Lung (tissue), 12 donors: ENCODE results near the gene RSPRY1. TPM values are rescaled to one million over a fixed set of nuclear protein-coding genes. Genes with fewer than 3 reads are reported as not detected.

Experiments
- ATAC-seq: fragments of 200-7000 bp; cut with Tn5 transposase; one replicate; pipeline ENCODE4 v1.9.1; 2020; ENCODE audit warnings: moderate number of reproducible peaks; ENCODE audit not compliant: insufficient read depth, low FRiP score
- DNase-seq, 3 donors: peaks; one replicate each; pipeline ENCODE4 v3.0.0-alpha.2; 2013 to 2017
- H3K27ac ChIP-seq, 2 donors: one replicate each; pipeline ENCODE4 v1.5.1; 2013; ENCODE audit warnings: mild to moderate bottlenecking in 2 of 2, moderate library complexity in 2 of 2, control low read depth in 1 of 2, inconsistent platforms in 1 of 2, low read depth in 1 of 2, low read length in 1 of 2
- H3K27me3 ChIP-seq, 3 donors: one replicate each; pipeline ENCODE4 v1.5.1; 2013; ENCODE audit warnings: low read length in 2 of 3; ENCODE audit not compliant: control insufficient read depth in 3 of 3, insufficient read depth in 3 of 3
- H3K36me3 ChIP-seq, 4 donors: one replicate each; pipeline ENCODE4 v1.5.1; 2013; ENCODE audit warnings: low read length in 4 of 4, mild to moderate bottlenecking in 1 of 4, moderate library complexity in 1 of 4; ENCODE audit not compliant: control insufficient read depth in 4 of 4, insufficient read depth in 4 of 4
- H3K4me1 ChIP-seq, 5 donors: one replicate each; pipeline ENCODE4 v1.5.1; 2013; ENCODE audit warnings: low read length in 5 of 5, mild to moderate bottlenecking in 2 of 5, moderate library complexity in 1 of 5; ENCODE audit not compliant: control insufficient read depth in 5 of 5, insufficient read depth in 5 of 5
- H3K4me3 ChIP-seq: one replicate; pipeline ENCODE4 v1.5.1; 2013; ENCODE audit warnings: mild to moderate bottlenecking, control low read depth, moderate library complexity
- H3K9ac ChIP-seq, 2 donors: one replicate each; pipeline ENCODE4 v1.5.1; 2013; ENCODE audit warnings: low read length in 2 of 2, control low read depth in 1 of 2; ENCODE audit not compliant: insufficient read depth in 1 of 2
- H3K9me3 ChIP-seq, 4 donors: one replicate each; pipeline ENCODE4 v1.5.1; 2013; ENCODE audit warnings: low read length in 3 of 4, mild to moderate bottlenecking in 1 of 4, moderate library complexity in 1 of 4; ENCODE audit not compliant: control insufficient read depth in 4 of 4, insufficient read depth in 3 of 4
- WGBS, 2 donors: extraction: QIAGEN DNeasy Blood & Tissue Kit; methylation state at CpG; one replicate each; pipeline ENCODE4 v1.1.7; 2013; 5-methylcytosine and 5-hydroxymethylcytosine counted together
- polyA plus RNA-seq, 2 donors: library from polyadenylated mRNA; stranded (reverse); fragments of 200-250 nt; gene quantifications; one replicate each; pipeline ENCODE4 v1.2.1, GENCODE V29; 2013
- total RNA-seq, 2 donors: library from RNA; depleted of rRNA in 1 of 2; stranded (reverse); fragments of >200 nt in 1 of 2; gene quantifications; one replicate each; pipeline ENCODE4 v1.2.1, GENCODE V29; 2014 to 2021
- TF ChIP-seq, protein P1 (sequence below): IDR thresholded peaks from 2 replicates; pipeline ENCODE4 v1.5.1; 2012; ENCODE audit warnings: mild to moderate bottlenecking; ENCODE audit errors: control extremely low read depth, extremely low read depth
- donor health status: control.
- donor health status: control.
- donor health status: Bipolar disorder and iron deficiency.
- donor health status: healthy.
- donor health status: DM: yes; HTN: yes; CAD: no.

The RSPRY1 gene
- total and polyA plus RNA-seq, 4 donors, result 10.5 to 71.7 (median 25.2) TPM

DNA sequence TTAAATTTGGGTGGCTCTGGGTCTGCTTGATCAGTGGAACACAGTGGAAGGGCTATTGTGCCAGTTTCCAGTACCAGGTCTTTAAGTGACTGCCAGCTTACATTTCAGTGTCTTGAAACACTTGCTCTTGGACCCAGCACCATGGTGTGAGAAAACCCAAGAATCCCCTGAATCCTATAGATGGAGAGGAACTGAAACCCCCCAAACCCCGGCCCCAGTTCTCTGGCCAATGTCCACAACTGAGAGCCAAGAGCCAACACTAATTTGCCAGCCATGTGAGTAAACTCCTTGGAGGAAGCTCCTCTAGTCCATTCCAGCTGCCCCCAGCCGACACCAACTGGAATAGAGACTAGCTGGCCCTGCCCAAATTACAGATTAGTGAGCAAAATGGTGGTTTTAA lies 56.5 kb downstream of the RSPRY1 start:
- no peak overlapping the region for H3K27ac ChIP-seq
- H3K9ac ChIP-seq, result no peak overlapping the region
- 88 to 96% methylated on average over 2 of the region's 2 CpGs for WGBS, 2 donors
- H3K27me3 ChIP-seq, result no peaks in the 10 kb centered on the region
- TF ChIP-seq, protein P1, sequence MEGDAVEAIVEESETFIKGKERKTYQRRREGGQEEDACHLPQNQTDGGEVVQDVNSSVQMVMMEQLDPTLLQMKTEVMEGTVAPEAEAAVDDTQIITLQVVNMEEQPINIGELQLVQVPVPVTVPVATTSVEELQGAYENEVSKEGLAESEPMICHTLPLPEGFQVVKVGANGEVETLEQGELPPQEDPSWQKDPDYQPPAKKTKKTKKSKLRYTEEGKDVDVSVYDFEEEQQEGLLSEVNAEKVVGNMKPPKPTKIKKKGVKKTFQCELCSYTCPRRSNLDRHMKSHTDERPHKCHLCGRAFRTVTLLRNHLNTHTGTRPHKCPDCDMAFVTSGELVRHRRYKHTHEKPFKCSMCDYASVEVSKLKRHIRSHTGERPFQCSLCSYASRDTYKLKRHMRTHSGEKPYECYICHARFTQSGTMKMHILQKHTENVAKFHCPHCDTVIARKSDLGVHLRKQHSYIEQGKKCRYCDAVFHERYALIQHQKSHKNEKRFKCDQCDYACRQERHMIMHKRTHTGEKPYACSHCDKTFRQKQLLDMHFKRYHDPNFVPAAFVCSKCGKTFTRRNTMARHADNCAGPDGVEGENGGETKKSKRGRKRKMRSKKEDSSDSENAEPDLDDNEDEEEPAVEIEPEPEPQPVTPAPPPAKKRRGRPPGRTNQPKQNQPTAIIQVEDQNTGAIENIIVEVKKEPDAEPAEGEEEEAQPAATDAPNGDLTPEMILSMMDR, result no peak
- H3K4me1 ChIP-seq, result peaks cover 0 to 9% (median 2%) of the 10 kb centered on the region in 5 donors
- no peaks in the 10 kb centered on the region for H3K9me3 ChIP-seq
- no peak for ATAC-seq
- H3K4me3 ChIP-seq, result no peak overlapping the region
- no peak for DNase-seq
- H3K36me3 ChIP-seq, result peaks cover 4 to 30% (median 9%) of the 10 kb centered on the region in 4 donors

DNA sequence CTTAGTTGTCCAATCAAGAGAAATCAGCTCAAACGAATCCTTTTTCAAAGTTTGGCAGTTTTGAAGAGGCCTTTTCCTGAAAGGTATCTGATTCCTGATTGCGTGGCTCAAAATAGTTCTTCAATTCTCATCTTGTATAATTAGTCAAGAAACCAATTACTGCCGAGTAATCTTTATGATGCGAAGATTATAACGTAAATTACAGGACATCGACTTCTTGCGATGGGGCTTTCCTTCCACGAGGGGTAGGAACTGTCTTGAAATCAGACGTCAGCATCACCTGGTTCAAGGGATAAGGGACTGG lies 58.3 kb downstream of the RSPRY1 start:
- WGBS, 2 donors, result 7 to 8% methylated on average over 9 of the region's 9 CpGs
- Histone ChIP-seq H3K27ac (peak overlapping the region; percentile 87 to 95), H3K4me1 (peaks cover 0 to 9% (median 2%) of the 10 kb centered on the region in 5 donors), H3K4me3 (peak overlapping the region; percentile 89), H3K9ac (peak overlapping the region in 1 of 2 donors; percentile 89), H3K9me3 (no peaks in the 10 kb centered on the region), H3K36me3 (peaks cover 3 to 19% (median 7%) of the 10 kb centered on the region in 4 donors), H3K27me3 (no peaks in the 10 kb centered on the region)
- TF ChIP-seq, protein P1, result no peak
- DNase-seq (no peak), ATAC-seq (no peak)

DNA sequence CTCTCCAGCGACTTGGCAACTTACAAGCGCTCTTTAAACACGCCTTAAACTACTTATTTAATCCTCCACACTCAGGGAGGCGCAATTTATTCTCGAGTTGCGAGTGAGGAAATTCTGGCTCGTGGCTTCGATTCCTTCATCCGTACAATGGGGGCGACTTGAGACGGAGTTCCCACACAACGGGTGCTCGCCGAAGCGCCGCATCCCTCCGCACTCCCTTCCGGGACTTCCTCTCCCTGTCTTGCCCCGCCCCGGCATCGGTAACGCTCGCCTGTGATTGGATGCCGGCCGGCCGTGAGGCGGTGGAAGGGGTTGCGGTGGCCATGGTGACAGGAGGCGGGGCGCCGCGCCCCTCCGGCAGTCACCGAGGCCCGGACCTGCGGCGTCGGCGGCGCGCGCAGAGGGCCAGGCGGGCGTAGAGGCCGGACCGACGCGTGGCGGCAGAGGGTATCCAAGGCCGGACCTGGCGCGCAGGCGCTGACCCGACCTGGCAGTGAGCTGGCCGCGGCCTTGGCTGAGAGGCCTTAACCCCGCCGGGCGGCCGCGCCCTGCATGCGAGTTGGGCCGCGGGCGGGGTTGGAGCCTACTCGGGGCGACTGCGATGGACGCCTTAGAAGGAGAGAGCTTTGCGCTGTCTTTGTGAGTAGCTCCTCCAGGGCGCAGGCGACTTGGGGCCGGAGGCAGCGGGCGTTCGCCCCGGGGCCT lies 58.8 kb downstream of the RSPRY1 start, which contains the start of gene ARL2BP:
TSS of gene ARL2BP (plus strand) at position 493 of the 705 bp plus-strand sequence. CDS start at position 602, 109 bp downstream.
- 0 to 1% methylated on average over 70 to 77 of the region's 77 CpGs for WGBS, 2 donors

More for the DNA sequence above, 58.8 kb downstream of the RSPRY1 start, which contains the start of gene ARL2BP:
- peak within 1 kb of the TSS; percentile 89 for H3K4me3 ChIP-seq
- no peaks in the 10 kb centered on the region for H3K9me3 ChIP-seq
- DNase-seq (peak; percentile 97 to 98 (median 98)), ATAC-seq (peak; percentile 99)
- peaks cover 6 to 22% (median 8%) of the 10 kb centered on the region in 4 donors for H3K36me3 ChIP-seq
- H3K27me3 ChIP-seq, result no peaks in the 10 kb centered on the region
- peak within 1 kb of the TSS; percentile 95 to 97 for H3K27ac ChIP-seq
- H3K9ac ChIP-seq, result peak within 1 kb of the TSS; percentile 41 to 89
- TF ChIP-seq, protein P1, result no peak
- peaks cover 0 to 9% (median 2%) of the 10 kb centered on the region in 5 donors for H3K4me1 ChIP-seq
